SK-N-SH treated with all-trans-retinoic acid at 6 μM for 48 hours (cell line): ENCODE measurements around the gene MUC5B.

Source experiments
- ATAC-seq: fragments of 200-7000 bp; cut with Tn5 transposase; 3 replicates; pipeline ENCODE4 v1.9.1; 2020; ENCODE audit warnings: mild to moderate bottlenecking, moderate library complexity
- ARNTL ChIP-seq: fragments of 450-650 bp; formaldehyde crosslinking; IDR thresholded peaks from 2 replicates; pipeline ENCODE4 v1.5.0; 2020; ENCODE audit warnings: low read depth, mild to moderate bottlenecking, moderate library complexity, borderline replicate concordance
- BACH2 ChIP-seq: fragments of 250-450 bp; sonication (Bioruptor Pico); IDR thresholded peaks from 2 replicates; pipeline ENCODE4 v1.9.0; 2021; ENCODE audit warnings: mild to moderate bottlenecking, borderline replicate concordance
- CREB5 ChIP-seq: fragments of 250-450 bp; sonication (Bioruptor Pico); IDR thresholded peaks from 2 replicates; pipeline ENCODE4 v1.5.1; 2020; ENCODE audit warnings: low read depth, mild to moderate bottlenecking, moderate library complexity
- CSDC2 ChIP-seq: fragments of 250-450 bp; sonication (Bioruptor Pico); IDR thresholded peaks from 2 replicates; pipeline ENCODE4 v1.5.0; 2020; ENCODE audit warnings: mild to moderate bottlenecking, moderate library complexity
- CSRNP3 ChIP-seq: fragments of 250-450 bp; sonication (Bioruptor Pico); IDR thresholded peaks from 2 replicates; pipeline ENCODE4 v1.5.1; 2021; ENCODE audit warnings: mild to moderate bottlenecking, moderate library complexity
- GLIS3 ChIP-seq: fragments of 250-450 bp; sonication (Bioruptor Pico); IDR thresholded peaks from 2 replicates; pipeline ENCODE4 v1.5.0; 2020; ENCODE audit warnings: mild to moderate bottlenecking, moderate library complexity
- ISL1 ChIP-seq: fragments of 250-450 bp; sonication (Bioruptor Pico); IDR thresholded peaks from 2 replicates; pipeline ENCODE4 v2.1.2; 2022; ENCODE audit warnings: mild to moderate bottlenecking, moderate library complexity
- OSR1 ChIP-seq: fragments of 250-450 bp; sonication (Bioruptor Pico); IDR thresholded peaks from 2 replicates; pipeline ENCODE4 v1.8.0; 2022; ENCODE audit warnings: moderate library complexity, mild to moderate bottlenecking, inconsistent platforms
- POU6F1 ChIP-seq: fragments of 250-450 bp; sonication (Bioruptor Pico); IDR thresholded peaks from 2 replicates; pipeline ENCODE4 v1.8.0; 2021; ENCODE audit warnings: low read depth, mild to moderate bottlenecking, moderate library complexity, borderline replicate concordance
- SNAI2 ChIP-seq: fragments of 250-450 bp; sonication (Bioruptor Pico); IDR thresholded peaks from 2 replicates; pipeline ENCODE4 v1.5.0; 2020; ENCODE audit warnings: mild to moderate bottlenecking, moderate library complexity
- TCF4 ChIP-seq: fragments of 250-450 bp; sonication (Bioruptor Pico); IDR thresholded peaks from 2 replicates; pipeline ENCODE4 v1.8.0; 2021; ENCODE audit warnings: mild to moderate bottlenecking, moderate library complexity, borderline replicate concordance
- TOX ChIP-seq: fragments of 250-450 bp; sonication (Bioruptor Pico); IDR thresholded peaks from 2 replicates; pipeline ENCODE4 v1.8.0; 2021; ENCODE audit warnings: mild to moderate bottlenecking, moderate library complexity, borderline replicate concordance
- ZFP30 ChIP-seq: fragments of 450-650 bp; formaldehyde crosslinking; IDR thresholded peaks from 2 replicates; pipeline ENCODE4 v1.5.0; 2022; ENCODE audit warnings: mild to moderate bottlenecking, moderate library complexity
- ZNF565 ChIP-seq: fragments of 450-650 bp; formaldehyde crosslinking; conservative IDR thresholded peaks from 2 replicates; pipeline ENCODE4 v1.5.0; 2020; ENCODE audit warnings: low read depth, mild to moderate bottlenecking, moderate library complexity
- ZNF8 ChIP-seq: fragments of 450-650 bp; formaldehyde crosslinking; IDR thresholded peaks from 2 replicates; pipeline ENCODE4 v1.5.0; 2020; ENCODE audit warnings: mild to moderate bottlenecking, moderate library complexity
- TF ChIP-seq, protein P1 (sequence below): fragments of 250-450 bp; sonication (Bioruptor Pico); IDR thresholded peaks from 2 replicates; pipeline ENCODE4 v1.5.0; 2020; ENCODE audit warnings: mild to moderate bottlenecking, moderate library complexity

The MUC5B gene

DNA sequence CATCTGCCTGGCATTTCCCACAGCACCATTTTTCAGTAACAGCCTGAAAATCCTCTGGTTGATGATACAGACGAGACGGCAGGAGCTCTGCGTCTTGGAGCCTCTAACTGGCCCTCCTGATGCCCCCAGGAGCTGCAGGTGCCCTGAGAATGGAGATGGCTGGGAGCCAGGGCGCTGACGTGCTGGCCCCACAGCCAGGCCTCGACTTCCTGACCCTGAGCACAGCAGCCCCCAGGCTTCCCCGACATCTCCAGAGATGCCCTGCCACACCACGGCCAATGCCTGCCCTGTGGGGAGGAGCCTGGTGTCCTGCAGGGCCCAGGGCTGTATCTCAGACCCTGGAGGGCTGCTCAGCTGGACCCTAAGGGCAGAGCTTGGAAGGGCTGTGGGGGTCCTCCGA lies 65.1 kb downstream of the MUC5B start:
- TF ChIP-seq CSDC2 (CRISPR knock-in tag) (no peak), SNAI2 (no peak), ARNTL (CRISPR knock-in tag) (no peak), ZNF565 (CRISPR knock-in tag) (no peak), CSRNP3 (CRISPR knock-in tag) (no peak), CREB5 (no peak), POU6F1 (CRISPR knock-in tag) (no peak), ZFP30 (CRISPR knock-in tag) (no peak), ZNF8 (CRISPR knock-in tag) (no peak), TOX (CRISPR knock-in tag) (no peak), OSR1 (no peak)
- TF ChIP-seq, protein P1, sequence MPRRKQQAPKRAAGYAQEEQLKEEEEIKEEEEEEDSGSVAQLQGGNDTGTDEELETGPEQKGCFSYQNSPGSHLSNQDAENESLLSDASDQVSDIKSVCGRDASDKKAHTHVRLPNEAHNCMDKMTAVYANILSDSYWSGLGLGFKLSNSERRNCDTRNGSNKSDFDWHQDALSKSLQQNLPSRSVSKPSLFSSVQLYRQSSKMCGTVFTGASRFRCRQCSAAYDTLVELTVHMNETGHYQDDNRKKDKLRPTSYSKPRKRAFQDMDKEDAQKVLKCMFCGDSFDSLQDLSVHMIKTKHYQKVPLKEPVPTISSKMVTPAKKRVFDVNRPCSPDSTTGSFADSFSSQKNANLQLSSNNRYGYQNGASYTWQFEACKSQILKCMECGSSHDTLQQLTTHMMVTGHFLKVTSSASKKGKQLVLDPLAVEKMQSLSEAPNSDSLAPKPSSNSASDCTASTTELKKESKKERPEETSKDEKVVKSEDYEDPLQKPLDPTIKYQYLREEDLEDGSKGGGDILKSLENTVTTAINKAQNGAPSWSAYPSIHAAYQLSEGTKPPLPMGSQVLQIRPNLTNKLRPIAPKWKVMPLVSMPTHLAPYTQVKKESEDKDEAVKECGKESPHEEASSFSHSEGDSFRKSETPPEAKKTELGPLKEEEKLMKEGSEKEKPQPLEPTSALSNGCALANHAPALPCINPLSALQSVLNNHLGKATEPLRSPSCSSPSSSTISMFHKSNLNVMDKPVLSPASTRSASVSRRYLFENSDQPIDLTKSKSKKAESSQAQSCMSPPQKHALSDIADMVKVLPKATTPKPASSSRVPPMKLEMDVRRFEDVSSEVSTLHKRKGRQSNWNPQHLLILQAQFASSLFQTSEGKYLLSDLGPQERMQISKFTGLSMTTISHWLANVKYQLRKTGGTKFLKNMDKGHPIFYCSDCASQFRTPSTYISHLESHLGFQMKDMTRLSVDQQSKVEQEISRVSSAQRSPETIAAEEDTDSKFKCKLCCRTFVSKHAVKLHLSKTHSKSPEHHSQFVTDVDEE (CRISPR knock-in tag), result no peak
- ATAC-seq, result no peak

- TF ChIP-seq BACH2 (no peak), CSDC2 (CRISPR knock-in tag) (no peak), ARNTL (CRISPR knock-in tag) (no peak), SNAI2 (no peak), GLIS3 (CRISPR knock-in tag) (no peak), ISL1 (CRISPR knock-in tag) (no peak), TCF4 (CRISPR knock-in tag) (no peak), ZFP30 (CRISPR knock-in tag) (no peak)
These were observed 65.7 kb downstream of the MUC5B start for GRCh38 chr11:1288426-1289151.

GRCh38 chr11:1289211-1289935 lies 66.5 kb downstream of the MUC5B start:
- TF ChIP-seq OSR1, result no peak
- no peak for TF ChIP-seq CSDC2 (CRISPR knock-in tag)
- TF ChIP-seq CREB5, result no peak
- TF ChIP-seq ZNF8 (CRISPR knock-in tag), result no peak
- no peak for TF ChIP-seq ISL1 (CRISPR knock-in tag)
- no peak for ATAC-seq

More at GRCh38 chr11:1288426-1289151, 65.7 kb downstream of the MUC5B start:
- ATAC-seq, result no peak
